ENCODE results near the gene MISP.

Gene MISP

DNA sequence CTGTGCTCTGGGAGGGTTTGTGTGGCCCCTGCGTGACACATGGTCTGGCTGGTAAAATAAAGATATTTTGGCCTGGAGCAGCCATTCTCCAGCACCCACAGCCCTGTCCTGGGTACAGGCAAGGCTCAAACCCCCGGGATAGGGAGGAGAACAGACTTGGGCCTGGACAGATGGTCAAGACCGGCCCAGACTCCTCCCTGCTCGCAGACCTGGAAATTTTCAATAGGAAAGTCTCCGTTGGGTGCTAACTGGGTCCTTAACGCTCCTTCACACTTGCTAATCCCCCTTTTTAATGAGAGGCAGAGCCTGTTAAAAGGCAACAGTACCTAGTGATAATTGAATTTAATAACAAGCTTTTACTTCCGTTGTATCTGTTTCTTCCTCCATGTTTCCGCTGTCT, 39.7 kb upstream of the MISP start:
- H3K4me1 ChIP-seq (ENCODE audit: control insufficient read depth, insufficient read depth, low read length), result peaks cover 16% of the 10 kb centered on the region
- H3K36me3 ChIP-seq (ENCODE audit: control insufficient read depth in 2 of 2, insufficient read depth in 2 of 2, low read length in 2 of 2), result peaks cover 0 to 2% of the 10 kb centered on the region in 2 donors
- H3K9me3 ChIP-seq (ENCODE audit: control insufficient read depth in 2 of 2, low read length in 2 of 2), result peaks cover 2 to 3% of the 10 kb centered on the region in 2 donors
- no peak overlapping the region for H3K4me3 ChIP-seq (ENCODE audit: low read length in 2 of 2)
- H3K27me3 ChIP-seq (ENCODE audit: control insufficient read depth in 1 of 2, insufficient read depth in 2 of 2, low read length in 2 of 2), result peaks cover 0 to 5% of the 10 kb centered on the region in 2 donors
- no peak overlapping the region for H3K27ac ChIP-seq (ENCODE audit: low read length)
- H3K9ac ChIP-seq (ENCODE audit: low read length in 2 of 2), result no peak overlapping the region

DNA sequence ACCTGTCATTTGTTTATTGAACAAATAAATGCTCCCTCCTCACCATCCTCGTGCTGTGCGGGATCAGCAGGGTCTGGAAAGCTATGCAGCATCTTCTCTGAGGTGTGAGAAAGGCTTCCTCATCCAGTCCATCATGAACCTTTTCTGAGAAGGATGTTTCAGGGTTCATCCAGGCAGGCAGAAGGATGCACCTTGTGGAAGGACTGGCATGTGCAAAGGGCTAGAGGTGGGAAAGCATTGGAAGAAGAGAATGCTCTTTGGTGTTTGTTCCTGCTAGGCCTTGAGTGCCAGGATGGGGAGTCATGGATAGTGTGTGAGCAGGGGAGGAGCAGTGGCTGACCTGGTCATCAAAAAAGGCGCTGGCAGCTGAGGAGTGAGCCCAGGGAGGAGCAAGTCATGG, 35.6 kb upstream of the MISP start:
- H3K4me3 ChIP-seq (ENCODE audit: low read length in 2 of 2), result no peak overlapping the region
- H3K27me3 ChIP-seq (ENCODE audit: control insufficient read depth in 1 of 2, insufficient read depth in 2 of 2, low read length in 2 of 2), result peaks cover 11 to 15% of the 10 kb centered on the region in 2 donors
- peaks cover 2 to 3% of the 10 kb centered on the region in 2 donors for H3K9me3 ChIP-seq (ENCODE audit: control insufficient read depth in 2 of 2, low read length in 2 of 2)
- peaks cover 0 to 2% of the 10 kb centered on the region in 2 donors for H3K36me3 ChIP-seq (ENCODE audit: control insufficient read depth in 2 of 2, insufficient read depth in 2 of 2, low read length in 2 of 2)
- no peak overlapping the region for H3K9ac ChIP-seq (ENCODE audit: low read length in 2 of 2)
- H3K27ac ChIP-seq (ENCODE audit: low read length), result no peak overlapping the region
- H3K4me1 ChIP-seq (ENCODE audit: control insufficient read depth, insufficient read depth, low read length), result peaks cover 4% of the 10 kb centered on the region

DNA sequence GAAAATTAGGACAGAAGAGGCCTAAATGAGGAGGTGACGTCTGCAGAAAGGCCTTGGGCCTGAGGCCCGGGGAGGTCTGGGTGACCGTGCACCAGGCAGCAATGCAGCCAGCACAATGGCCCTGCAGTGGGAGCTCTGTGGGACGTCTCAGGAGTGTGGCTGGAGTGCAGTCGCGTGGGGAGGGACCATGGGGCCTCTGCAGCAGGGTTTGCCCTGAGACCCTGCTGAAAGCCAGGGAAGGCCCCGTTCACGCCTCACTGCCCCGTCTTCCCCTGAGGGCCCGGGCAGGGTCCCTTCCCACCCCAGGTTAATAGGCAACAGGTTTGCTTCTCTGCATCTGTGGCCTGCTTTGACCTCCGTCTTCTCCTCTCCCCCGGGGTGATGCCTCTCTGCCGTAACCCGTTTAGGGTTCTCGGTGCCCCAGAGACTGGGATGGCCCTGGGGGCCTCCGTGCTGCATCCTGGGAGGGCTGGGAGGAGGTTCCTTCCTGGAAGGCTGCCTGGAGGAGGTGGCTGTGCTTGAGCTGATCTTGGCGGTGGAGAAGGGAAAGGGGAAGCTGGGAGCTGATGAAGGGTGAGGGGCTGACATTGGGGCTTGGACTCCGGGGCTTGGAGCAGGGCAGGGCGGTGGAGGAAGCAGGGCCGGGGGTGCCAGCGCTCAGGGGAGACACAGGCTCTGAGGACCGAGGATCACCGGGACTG, 32.5 kb upstream of the MISP start:
- Histone ChIP-seq H3K4me1 (ENCODE audit: control insufficient read depth, insufficient read depth, low read length) (peaks cover 3% of the 10 kb centered on the region), H3K27me3 (ENCODE audit: control insufficient read depth in 1 of 2, insufficient read depth in 2 of 2, low read length in 2 of 2) (peaks cover 11 to 15% of the 10 kb centered on the region in 2 donors), H3K9ac (ENCODE audit: low read length in 2 of 2) (no peak overlapping the region), H3K9me3 (ENCODE audit: control insufficient read depth in 2 of 2, low read length in 2 of 2) (peaks cover 2 to 3% of the 10 kb centered on the region in 2 donors), H3K4me3 (ENCODE audit: low read length in 2 of 2) (no peak overlapping the region), H3K27ac (ENCODE audit: low read length) (no peak overlapping the region), H3K36me3 (ENCODE audit: control insufficient read depth in 2 of 2, insufficient read depth in 2 of 2, low read length in 2 of 2) (peaks cover 0 to 2% of the 10 kb centered on the region in 2 donors)

DNA sequence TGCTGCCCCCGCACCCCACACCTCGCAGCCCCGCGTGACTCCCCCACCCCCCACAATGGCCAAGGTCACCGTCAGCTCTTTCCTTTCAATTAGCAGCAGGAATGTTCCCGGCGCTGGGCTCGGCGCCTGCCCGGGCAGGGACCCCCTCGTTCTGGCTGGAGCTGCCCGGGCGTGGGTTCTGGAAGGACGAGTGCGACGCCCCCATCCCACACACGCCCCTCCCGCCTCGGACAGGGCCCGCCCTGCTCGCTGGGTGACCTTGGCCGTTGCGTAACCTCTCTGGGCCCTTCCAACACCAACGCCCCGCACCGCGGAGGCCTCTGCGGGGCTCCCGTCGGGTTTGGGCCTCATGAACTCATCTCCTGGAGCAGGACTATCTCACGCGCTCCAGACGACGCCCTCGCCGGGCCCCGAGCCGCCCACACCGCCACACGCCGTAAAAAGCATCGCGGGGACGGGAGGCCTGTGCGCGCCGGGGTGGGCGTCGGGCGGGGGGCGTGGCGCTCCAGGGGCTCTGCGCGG, 31.9 kb upstream of the MISP start:
- H3K9me3 ChIP-seq (ENCODE audit: control insufficient read depth in 2 of 2, low read length in 2 of 2), result peaks cover 2 to 3% of the 10 kb centered on the region in 2 donors
- H3K27me3 ChIP-seq (ENCODE audit: control insufficient read depth in 1 of 2, insufficient read depth in 2 of 2, low read length in 2 of 2), result peaks cover 11 to 15% of the 10 kb centered on the region in 2 donors
- H3K4me1 ChIP-seq (ENCODE audit: control insufficient read depth, insufficient read depth, low read length), result peaks cover 3% of the 10 kb centered on the region
- no peak overlapping the region for H3K27ac ChIP-seq (ENCODE audit: low read length)
- no peak overlapping the region for H3K9ac ChIP-seq (ENCODE audit: low read length in 2 of 2)
- H3K4me3 ChIP-seq (ENCODE audit: low read length in 2 of 2), result peak overlapping the region in 1 of 2 donors; percentile 22
- H3K36me3 ChIP-seq (ENCODE audit: control insufficient read depth in 2 of 2, insufficient read depth in 2 of 2, low read length in 2 of 2), result peaks cover 0 to 2% of the 10 kb centered on the region in 2 donors

DNA sequence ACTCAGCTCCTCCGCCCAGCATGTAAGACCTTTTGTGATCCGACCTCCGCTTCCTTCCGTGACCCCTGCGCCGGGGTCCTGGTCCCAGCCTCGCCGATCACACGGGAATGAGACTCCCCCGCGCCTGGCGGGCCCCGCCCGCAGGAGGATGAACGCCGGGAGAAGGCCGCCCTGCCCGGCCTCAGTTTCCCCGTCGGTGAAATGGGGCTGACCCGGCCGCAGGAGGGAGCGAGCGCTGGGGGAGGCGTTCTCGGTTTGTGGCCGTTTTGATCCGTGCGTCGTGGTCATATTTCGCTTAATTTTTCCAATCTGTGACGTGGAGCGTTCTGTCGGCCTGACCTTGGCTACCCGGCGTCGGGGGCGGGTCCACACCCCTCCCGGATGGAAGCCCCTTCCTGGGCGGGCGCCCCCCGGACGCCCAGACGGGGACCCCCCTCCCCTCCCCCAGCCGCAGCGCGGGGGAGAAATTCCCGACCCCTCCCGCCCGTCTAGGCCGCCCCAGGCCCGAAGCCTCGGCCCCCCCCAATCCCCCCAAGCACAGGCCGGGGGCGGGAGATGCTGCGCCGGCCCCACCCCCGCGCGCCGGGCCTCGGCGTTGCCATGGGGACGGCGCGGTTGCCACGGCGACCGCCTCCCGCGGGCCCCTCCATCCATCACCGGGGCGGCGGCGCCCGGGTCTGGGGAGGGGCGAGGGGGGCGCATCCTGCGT, 31.1 kb upstream of the MISP start:
- H3K4me1 ChIP-seq (ENCODE audit: control insufficient read depth, insufficient read depth, low read length), result peaks cover 3% of the 10 kb centered on the region
- H3K9ac ChIP-seq (ENCODE audit: low read length in 2 of 2), result no peak overlapping the region
- H3K27ac ChIP-seq (ENCODE audit: low read length), result no peak overlapping the region

DNA sequence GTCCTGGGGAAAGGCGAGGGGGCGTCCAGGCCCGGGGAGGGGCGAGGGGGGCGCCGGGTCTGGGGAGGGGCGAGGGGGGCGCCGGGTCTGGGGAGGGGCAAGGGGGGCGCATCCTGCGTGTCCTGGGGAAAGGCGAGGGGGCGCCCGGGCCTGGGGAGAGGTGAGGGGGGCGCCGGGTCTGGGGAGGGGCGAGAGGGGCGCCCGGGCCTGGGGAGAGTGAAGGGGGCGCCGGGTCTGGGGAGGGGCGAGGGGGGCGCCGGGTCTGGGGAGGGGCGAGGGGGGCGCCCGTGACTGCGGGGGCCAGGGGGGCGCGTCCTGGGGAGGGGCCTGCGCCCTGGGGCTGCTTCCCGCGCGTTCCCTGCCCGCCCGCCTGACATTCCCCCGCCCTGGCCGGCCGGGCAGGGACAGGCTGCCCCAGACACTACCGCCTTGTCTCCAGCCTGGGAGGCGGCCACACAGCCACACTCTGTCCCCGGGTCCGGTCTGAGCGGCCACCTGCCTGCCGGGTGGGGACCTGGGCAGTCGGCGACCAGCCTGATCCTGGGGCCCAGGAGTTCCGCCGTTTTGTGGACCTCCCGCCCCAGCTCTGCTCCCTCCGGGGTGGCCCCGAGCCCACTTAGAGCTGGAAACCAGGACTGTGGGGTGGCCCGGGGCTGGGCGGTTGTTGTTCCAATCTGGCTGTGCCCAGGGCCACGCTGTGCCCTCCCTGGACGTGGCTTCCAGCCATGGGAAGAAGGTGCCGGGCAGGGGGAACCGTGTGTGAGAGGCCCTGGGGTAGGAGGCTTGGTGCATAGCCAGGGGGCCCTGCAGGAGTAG, 30.4 kb upstream of the MISP start:
- no peak overlapping the region for H3K9ac ChIP-seq (ENCODE audit: low read length in 2 of 2)
- no peaks in the 10 kb centered on the region for H3K9me3 ChIP-seq (ENCODE audit: control insufficient read depth in 2 of 2, low read length in 2 of 2)
- no peaks in the 10 kb centered on the region for H3K36me3 ChIP-seq (ENCODE audit: control insufficient read depth in 2 of 2, insufficient read depth in 2 of 2, low read length in 2 of 2)
- H3K4me1 ChIP-seq (ENCODE audit: control insufficient read depth, insufficient read depth, low read length), result peaks cover 4% of the 10 kb centered on the region
- peaks cover 7 to 15% of the 10 kb centered on the region in 2 donors for H3K27me3 ChIP-seq (ENCODE audit: control insufficient read depth in 1 of 2, insufficient read depth in 2 of 2, low read length in 2 of 2)
- H3K4me3 ChIP-seq (ENCODE audit: low read length in 2 of 2), result no peak overlapping the region
- H3K27ac ChIP-seq (ENCODE audit: low read length), result no peak overlapping the region

More for the DNA sequence above, 31.1 kb upstream of the MISP start:
- Histone ChIP-seq H3K27me3 (ENCODE audit: control insufficient read depth in 1 of 2, insufficient read depth in 2 of 2, low read length in 2 of 2) (peaks cover 11 to 15% of the 10 kb centered on the region in 2 donors), H3K4me3 (ENCODE audit: low read length in 2 of 2) (peak overlapping the region in 1 of 2 donors; percentile 22), H3K36me3 (ENCODE audit: control insufficient read depth in 2 of 2, insufficient read depth in 2 of 2, low read length in 2 of 2) (peaks cover 0 to 2% of the 10 kb centered on the region in 2 donors), H3K9me3 (ENCODE audit: control insufficient read depth in 2 of 2, low read length in 2 of 2) (peaks cover 2 to 3% of the 10 kb centered on the region in 2 donors)

DNA sequence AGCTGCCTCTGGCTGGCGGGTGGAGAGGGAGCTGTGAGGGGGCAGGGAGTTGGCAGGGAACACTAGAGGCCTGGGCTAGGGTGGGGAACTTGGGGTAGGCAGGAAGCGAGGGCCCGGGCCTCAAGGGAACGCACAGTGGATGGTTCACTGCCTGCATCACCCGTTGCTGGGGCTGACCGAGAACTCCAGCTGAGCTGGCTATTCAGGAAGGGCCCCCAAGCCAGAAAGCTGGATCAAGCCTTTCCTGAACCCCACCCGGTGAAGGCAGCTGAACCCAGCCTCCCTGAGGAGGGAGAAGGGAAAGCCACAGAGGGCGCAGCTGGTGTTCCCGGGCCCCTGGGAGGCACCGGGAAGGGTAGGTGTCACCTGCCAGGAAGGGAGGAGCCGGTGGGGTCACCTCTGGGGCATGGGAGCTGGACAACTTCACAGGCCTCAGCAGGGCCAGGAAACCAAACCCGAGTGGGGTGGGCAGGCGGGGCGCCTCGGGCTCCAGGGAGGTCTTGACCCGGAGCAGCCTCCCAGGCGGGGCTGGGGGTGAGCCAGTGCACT, 28.3 kb upstream of the MISP start:
- no peak overlapping the region for H3K27ac ChIP-seq (ENCODE audit: low read length)
- H3K4me3 ChIP-seq (ENCODE audit: low read length in 2 of 2), result no peak overlapping the region
- H3K27me3 ChIP-seq (ENCODE audit: control insufficient read depth in 1 of 2, insufficient read depth in 2 of 2, low read length in 2 of 2), result peaks cover 7 to 10% of the 10 kb centered on the region in 2 donors
- no peaks in the 10 kb centered on the region for H3K9me3 ChIP-seq (ENCODE audit: control insufficient read depth in 2 of 2, low read length in 2 of 2)
- H3K9ac ChIP-seq (ENCODE audit: low read length in 2 of 2), result no peak overlapping the region
- H3K4me1 ChIP-seq (ENCODE audit: control insufficient read depth, insufficient read depth, low read length), result peaks cover 5% of the 10 kb centered on the region
- H3K36me3 ChIP-seq (ENCODE audit: control insufficient read depth in 2 of 2, insufficient read depth in 2 of 2, low read length in 2 of 2), result no peaks in the 10 kb centered on the region

DNA sequence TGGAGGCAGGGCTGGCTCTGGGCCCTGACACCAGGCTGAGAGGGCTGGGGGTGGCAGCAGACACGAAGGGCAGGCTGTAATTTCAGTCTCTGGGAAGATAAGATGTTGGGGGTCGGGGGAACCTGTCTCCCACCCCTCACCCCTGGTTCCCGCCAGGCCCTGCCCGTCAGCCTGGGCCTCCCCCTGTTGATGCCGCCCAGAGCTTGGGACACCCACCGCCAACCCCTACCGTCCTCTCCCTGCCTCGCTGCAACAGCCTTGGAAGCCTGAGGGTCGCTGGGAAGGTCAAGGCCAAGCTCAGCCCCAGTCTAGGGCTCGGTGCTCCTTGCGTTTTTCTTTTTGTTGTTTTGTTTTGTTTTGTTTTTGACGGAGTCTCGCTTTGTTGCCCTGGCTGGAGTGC, 27.7 kb upstream of the MISP start:
- Histone ChIP-seq H3K4me1 (ENCODE audit: control insufficient read depth, insufficient read depth, low read length) (peaks cover 5% of the 10 kb centered on the region), H3K27ac (ENCODE audit: low read length) (no peak overlapping the region), H3K27me3 (ENCODE audit: control insufficient read depth in 1 of 2, insufficient read depth in 2 of 2, low read length in 2 of 2) (peaks cover 5 to 9% of the 10 kb centered on the region in 2 donors)

DNA sequence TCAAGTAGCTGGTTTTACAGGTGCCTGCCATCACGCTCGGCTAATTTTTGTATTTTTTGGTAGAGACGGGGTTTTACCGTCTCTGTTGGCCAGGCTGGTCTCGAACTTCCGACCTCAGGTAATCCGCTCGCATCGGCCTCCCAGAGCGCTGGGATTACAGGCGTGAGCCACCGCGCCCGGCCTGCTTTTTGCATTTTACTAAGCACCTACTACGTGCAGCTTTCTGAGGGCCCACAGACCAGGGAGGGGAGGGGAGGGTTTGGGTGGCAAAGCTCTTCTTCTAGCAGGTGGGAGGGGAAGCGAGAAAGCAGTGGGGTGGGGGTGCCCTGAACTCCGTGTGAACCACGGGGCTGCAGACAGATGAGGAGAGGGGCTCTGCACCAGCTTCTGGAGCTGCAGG, 27.2 kb upstream of the MISP start:
- Histone ChIP-seq H3K9me3 (ENCODE audit: control insufficient read depth in 2 of 2, low read length in 2 of 2) (no peaks in the 10 kb centered on the region), H3K4me3 (ENCODE audit: low read length in 2 of 2) (no peak overlapping the region), H3K4me1 (ENCODE audit: control insufficient read depth, insufficient read depth, low read length) (peaks cover 3% of the 10 kb centered on the region), H3K9ac (ENCODE audit: low read length in 2 of 2) (no peak overlapping the region), H3K36me3 (ENCODE audit: control insufficient read depth in 2 of 2, insufficient read depth in 2 of 2, low read length in 2 of 2) (no peaks in the 10 kb centered on the region), H3K27ac (ENCODE audit: low read length) (no peak overlapping the region), H3K27me3 (ENCODE audit: control insufficient read depth in 1 of 2, insufficient read depth in 2 of 2, low read length in 2 of 2) (peaks cover 2 to 6% of the 10 kb centered on the region in 2 donors)

More for the DNA sequence above, 27.7 kb upstream of the MISP start:
- H3K9me3 ChIP-seq (ENCODE audit: control insufficient read depth in 2 of 2, low read length in 2 of 2), result no peaks in the 10 kb centered on the region
- H3K4me3 ChIP-seq (ENCODE audit: low read length in 2 of 2), result no peak overlapping the region
- H3K36me3 ChIP-seq (ENCODE audit: control insufficient read depth in 2 of 2, insufficient read depth in 2 of 2, low read length in 2 of 2), result no peaks in the 10 kb centered on the region
- no peak overlapping the region for H3K9ac ChIP-seq (ENCODE audit: low read length in 2 of 2)

DNA sequence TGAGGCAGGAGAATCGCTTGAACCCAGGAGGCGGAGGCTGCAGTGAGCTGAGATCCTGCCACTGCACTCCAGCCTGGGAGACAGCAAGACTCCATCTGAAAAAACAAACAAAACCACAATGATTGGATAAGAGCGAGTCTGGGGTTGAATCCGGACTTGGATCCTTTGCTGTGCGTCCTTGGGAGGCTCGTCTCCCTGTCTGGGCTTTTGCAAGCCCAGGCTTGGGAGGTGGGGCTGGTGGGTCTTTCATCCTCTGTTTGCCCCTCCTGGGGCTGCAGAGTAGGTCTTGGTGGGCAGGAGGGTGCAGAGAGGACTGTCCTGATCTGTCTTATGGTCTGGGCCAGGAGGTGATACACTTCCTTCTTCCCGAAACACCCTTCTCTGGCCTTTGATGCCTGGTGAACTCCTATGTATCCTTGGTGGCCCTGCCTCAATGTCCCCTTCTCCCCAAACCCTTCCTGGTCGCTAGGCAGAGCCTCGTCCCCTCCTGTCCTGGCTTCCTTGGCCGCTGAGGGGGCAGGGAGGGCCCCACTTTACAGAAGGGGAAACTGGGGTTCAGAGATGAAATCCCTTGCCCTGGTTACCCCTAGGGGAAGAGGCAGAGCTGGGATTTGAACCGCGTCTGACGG, 25.3 kb upstream of the MISP start:
- Histone ChIP-seq H3K4me3 (ENCODE audit: low read length in 2 of 2) (no peak overlapping the region), H3K9me3 (ENCODE audit: control insufficient read depth in 2 of 2, low read length in 2 of 2) (no peaks in the 10 kb centered on the region), H3K27ac (ENCODE audit: low read length) (no peak overlapping the region), H3K36me3 (ENCODE audit: control insufficient read depth in 2 of 2, insufficient read depth in 2 of 2, low read length in 2 of 2) (no peaks in the 10 kb centered on the region), H3K9ac (ENCODE audit: low read length in 2 of 2) (no peak overlapping the region), H3K27me3 (ENCODE audit: control insufficient read depth in 1 of 2, insufficient read depth in 2 of 2, low read length in 2 of 2) (no peaks in the 10 kb centered on the region), H3K4me1 (ENCODE audit: control insufficient read depth, insufficient read depth, low read length) (peaks cover 2% of the 10 kb centered on the region)
